ENCODE results near the gene TMEM219. TPM values are rescaled to one million over a fixed set of nuclear protein-coding genes. Genes with fewer than 3 reads are reported as not detected.
A peak's percentile ranks its signal among the peaks of the same experiment; 100 is the strongest.

Gene TMEM219
- total and polyA plus RNA-seq, 9 of the 15 experiments (the other 6 are each of a cell fraction or from before 2014, with no cell fraction given) = 35.3 to 62.8 (median 55.5) TPM

GRCh38 chr16:29974291-29975133 is 12.6 kb downstream of the TMEM219 start (continued):
- TF ChIP-seq E2F8 (IDR thresholded peaks at IDR 0.05; ENCODE audit: low read depth, partially characterized antibody) (no peak), SIN3A (IDR thresholded peaks at IDR 0.05; ENCODE audit: borderline replicate concordance in 2 of 2, control insufficient read depth in 1 of 2, low read depth in 2 of 2, low read length in 2 of 2) (0 out of 4 replicates have a peak, but pooled peaks of 1 of the 2 experiments have one; percentile 30), MLLT1 (IDR thresholded peaks at IDR 0.05) (0 out of 4 replicates have a peak, but pooled peaks of 1 of the 2 experiments have one; percentile 42), ASH1L (IDR thresholded peaks at IDR 0.05; ENCODE audit: borderline replicate concordance, low read depth, partially characterized antibody) (no peak), CBFA2T3 (IDR thresholded peaks at IDR 0.05) (0 out of 2 replicates have a peak, but pooled peaks have one; percentile 35), ZNF583 (CRISPR knock-in tag; IDR thresholded peaks at IDR 0.05) (no peak), SPI1 (IDR thresholded peaks at IDR 0.05; ENCODE audit: borderline replicate concordance, low read depth, low read length) (peak; percentile 32; the same call in 1 of the 2 replicates), NKRF (IDR thresholded peaks at IDR 0.05; ENCODE audit: borderline replicate concordance) (peak; percentile 23; the same call in 1 of the 2 replicates), EP400 (IDR thresholded peaks at IDR 0.05) (no peak; the same call in 1 of the 2 replicates), PHB2 (IDR thresholded peaks at IDR 0.05; ENCODE audit: low read depth) (peak; percentile 33; the same call in 1 of the 2 replicates), E2F5 (CRISPR knock-in tag; IDR thresholded peaks at IDR 0.05) (0 out of 2 replicates have a peak, but pooled peaks have one; percentile 7), NR2C2 (CRISPR knock-in tag; IDR thresholded peaks at IDR 0.05) (no peak; the same call in 1 of the 2 replicates), NR2C2 (tag; IDR thresholded peaks at IDR 0.05) (0 out of 2 replicates have a peak, but pooled peaks have one; percentile 30), USF1 (CRISPR knock-in tag; IDR thresholded peaks at IDR 0.05) (peak; percentile 48; the same call in 1 of the 2 replicates), E2F6 (IDR thresholded peaks at IDR 0.05; ENCODE audit: borderline replicate concordance in 1 of 2, extremely low read depth in 1 of 2, insufficient read depth in 1 of 2, insufficient read length in 1 of 2, low read depth in 1 of 2, low read length in 1 of 2, poor library complexity in 1 of 2, severe bottlenecking in 1 of 2) (peak in 1 of 2 experiments; percentile 12)
